Activated CD4-positive, alpha-beta T cell treated with anti-CD3 and anti-CD28 coated beads, Interleukin-2, Interleukin-4, amounts not matched to agents 100 ng/mL and 50 ng/mL, durations not matched to agents 16 hours and 8 hours (primary cell): Measurements from ENCODE around the gene STRA8.
A peak's percentile ranks its signal among the peaks of the same experiment; 100 is the strongest.
"Not testable (repeated sequence)": the region's sequence is repeated elsewhere in the genome, so short reads cannot be mapped to it uniquely, and the experiment has no call there.

Source experiments
- DNase-seq: peaks from one replicate; pipeline ENCODE4 v3.0.0-alpha.2; 2020; ENCODE audit warnings: low spot score

STRA8 gene

GRCh38 chr7:135205850-135206249 is 27.8 kb upstream of the STRA8 start:
- no peak for DNase-seq

GRCh38 chr7:135206941-135207391 is 26.7 kb upstream of the STRA8 start:
- DNase-seq, result peak; percentile 57

- DNase-seq, result no peak
Observed at GRCh38 chr7:135207406-135208101, 26.1 kb upstream of the STRA8 start.

GRCh38 chr7:135208102-135208793 is 25.4 kb upstream of the STRA8 start:
- no peak for DNase-seq

GRCh38 chr7:135209225-135209834 is 24.3 kb upstream of the STRA8 start:
- DNase-seq, result no peak

DNA sequence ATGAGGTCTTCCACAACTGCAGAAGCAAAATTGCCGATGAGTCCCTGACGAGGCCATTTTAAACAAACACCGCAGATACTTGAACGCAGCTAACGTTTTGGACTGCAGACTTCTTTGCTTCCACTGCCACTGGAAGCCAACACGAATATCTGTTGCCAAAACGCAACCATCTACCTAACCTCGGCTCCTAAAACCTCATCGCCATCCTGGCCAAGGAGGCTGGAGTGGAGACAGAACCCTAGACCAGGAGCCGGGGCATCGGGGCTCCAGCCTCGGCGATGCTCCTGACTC is 22.8 kb upstream of the STRA8 start:
- DNase-seq, result peak; percentile 11

DNA sequence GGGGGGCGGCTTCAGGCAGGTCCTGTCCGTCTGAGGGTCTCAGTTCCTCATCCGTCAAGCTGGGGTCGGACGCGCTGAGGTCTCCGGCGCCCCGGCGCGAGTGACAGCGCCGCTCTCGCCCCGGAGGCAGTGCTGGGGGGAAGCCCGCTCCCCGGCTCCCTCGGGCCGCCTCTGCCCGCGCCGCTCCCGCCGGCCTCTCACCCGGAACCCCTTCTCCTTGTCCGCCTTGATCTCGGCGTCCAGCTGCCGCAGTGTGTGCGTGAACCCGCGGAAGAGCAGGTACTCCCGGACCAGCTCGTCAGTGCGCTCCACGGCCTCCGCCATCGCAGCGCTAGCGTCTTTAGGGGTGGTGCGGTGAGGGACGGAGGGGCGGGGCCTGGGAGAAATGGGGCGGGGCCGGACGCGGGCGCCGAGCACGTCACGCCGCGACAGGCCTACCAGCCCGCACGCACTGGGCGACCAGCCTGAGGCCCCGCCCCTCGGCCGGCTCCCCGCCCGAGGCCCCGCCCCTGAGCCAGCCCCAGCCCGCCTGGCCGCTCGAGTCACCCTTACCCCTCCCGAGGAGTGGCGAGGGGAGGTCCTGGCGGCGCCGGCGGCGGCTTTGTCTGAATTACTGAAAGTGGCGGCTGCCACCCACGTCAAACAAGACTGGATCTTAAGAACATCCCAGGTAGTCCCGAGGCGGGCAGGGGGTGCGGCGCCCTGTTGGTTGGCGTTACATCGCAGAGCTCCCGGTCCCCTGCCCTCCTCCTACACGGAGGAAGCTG is 22.3 kb upstream of the STRA8 start, which contains the start of gene WDR91:
Gene WDR91 (minus strand): TSS at position 348 of the 767 bp plus-strand sequence. CDS start 24 bp downstream, at position 324.
- peak; percentile 96 for DNase-seq

GRCh38 chr7:135211946-135212685 is 21.5 kb upstream of the STRA8 start:
- not testable (repeated sequence) for DNase-seq

- DNase-seq, result no peak
Observed at GRCh38 chr7:135213831-135214230, 19.8 kb upstream of the STRA8 start.

DNA sequence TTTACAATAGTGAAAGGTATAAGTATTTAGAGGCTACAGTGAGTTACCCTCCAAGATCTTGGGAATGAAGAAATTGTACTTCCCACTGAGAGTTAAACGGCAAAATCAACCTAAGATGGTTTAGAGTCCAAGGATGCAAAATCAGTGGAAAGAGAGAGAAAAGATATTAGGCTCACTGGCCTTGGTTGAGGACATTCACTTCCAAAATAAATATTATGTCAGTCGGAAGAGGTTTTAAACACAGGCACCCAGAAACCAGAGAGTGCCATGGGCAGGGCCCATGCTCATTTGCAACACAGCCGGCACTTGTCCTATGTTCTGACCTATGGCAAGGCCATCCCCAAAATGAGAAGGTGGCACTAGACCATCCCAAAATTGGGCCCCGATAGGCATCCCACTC is 18.5 kb upstream of the STRA8 start:
- no peak for DNase-seq

DNA sequence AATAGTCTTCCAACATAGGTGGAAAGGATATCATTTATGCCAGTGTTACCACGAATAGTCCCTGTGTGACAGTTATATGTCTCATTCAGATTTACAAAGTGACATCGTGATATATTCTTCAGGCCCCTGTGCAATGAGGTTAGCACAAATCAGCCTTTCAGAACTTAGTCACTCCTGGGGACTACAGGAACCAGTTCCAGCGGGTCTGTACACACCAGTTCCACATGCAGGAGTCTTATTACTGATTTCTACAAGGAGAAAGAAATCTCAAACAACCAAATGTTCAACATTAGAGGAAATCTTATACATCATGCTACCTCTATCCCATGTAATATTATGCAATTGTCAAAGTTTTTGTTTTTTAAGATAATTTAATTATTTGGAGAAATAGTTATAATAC is 17.9 kb upstream of the STRA8 start:
- no peak for DNase-seq

GRCh38 chr7:135217645-135218509 is 15.8 kb upstream of the STRA8 start:
- DNase-seq, result no peak

GRCh38 chr7:135224027-135224426 is 9.6 kb upstream of the STRA8 start:
- no peak for DNase-seq

GRCh38 chr7:135231686-135232085 is 2.0 kb upstream of the STRA8 start:
- DNase-seq, result no peak

GRCh38 chr7:135232087-135232486 is 1.6 kb upstream of the STRA8 start:
- no peak for DNase-seq

GRCh38 chr7:135232720-135233119 is 918 bp upstream of the STRA8 start:
- DNase-seq, result no peak

DNA sequence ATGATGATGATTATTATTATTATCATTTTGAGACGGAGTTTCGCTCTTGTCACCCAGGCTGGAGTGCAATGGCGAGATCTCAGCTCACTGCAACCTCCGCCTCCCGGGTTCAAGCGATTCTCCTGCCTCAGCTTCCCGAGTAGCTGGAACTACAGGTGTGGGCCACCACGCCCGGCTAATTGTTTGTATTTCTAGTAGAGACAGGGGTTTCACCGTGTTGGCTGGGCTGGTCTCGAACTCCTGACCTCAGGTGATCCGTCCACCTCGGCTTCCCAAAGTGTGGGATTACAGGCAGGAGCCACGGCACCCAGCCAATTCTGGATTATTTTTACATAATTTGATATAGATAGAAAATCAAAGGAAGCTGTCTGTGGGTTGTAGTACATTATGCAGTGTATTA is 457 bp downstream of the STRA8 start:
- DNase-seq, result not testable (repeated sequence)

- DNase-seq, result no peak
Observed at GRCh38 chr7:135234727-135235126, 1.1 kb downstream of the STRA8 start.

GRCh38 chr7:135235841-135236240 is 2.2 kb downstream of the STRA8 start:
- no peak for DNase-seq

- no peak for DNase-seq
Observed at GRCh38 chr7:135236727-135237126, 3.1 kb downstream of the STRA8 start.
